Mesenchymal stem cell (in vitro differentiated cells and primary cell): ENCODE results near the gene TNS4.
A peak's percentile ranks its signal among the peaks of the same experiment; 100 is the strongest.

Source experiments
- DNase-seq: peaks from one replicate; pipeline ENCODE4 v3.0.0-alpha.2; 2013
- H2AFZ ChIP-seq: one replicate; pipeline ENCODE4 v1.6.1; 2013; ENCODE audit warnings: low read depth, mild to moderate bottlenecking, control low read depth, inconsistent platforms, low read length, moderate library complexity
- H2AK5ac ChIP-seq: 2 replicates; pipeline ENCODE4 v1.6.1; 2013; ENCODE audit warnings: low read length, moderate library complexity, mild to moderate bottlenecking, inconsistent platforms; ENCODE audit not compliant: severe bottlenecking
- H2BK120ac ChIP-seq: one replicate; pipeline ENCODE4 v1.6.1; 2013; ENCODE audit warnings: low read depth, mild to moderate bottlenecking, inconsistent platforms, low read length, moderate library complexity
- H2BK12ac ChIP-seq, 2 experiments: one replicate each; pipeline ENCODE4 v1.6.1; 2013; ENCODE audit warnings: inconsistent platforms in 2 of 2, low read length in 2 of 2, mild to moderate bottlenecking in 2 of 2, moderate library complexity in 2 of 2, control low read depth in 1 of 2
- H2BK15ac ChIP-seq: one replicate; pipeline ENCODE4 v1.6.1; 2013; ENCODE audit warnings: mild to moderate bottlenecking, low read depth, inconsistent platforms; ENCODE audit not compliant: poor library complexity, severe bottlenecking
- H2BK5ac ChIP-seq: 2 replicates; pipeline ENCODE4 v1.6.1; 2013; ENCODE audit warnings: low read depth, mild to moderate bottlenecking, low read length, control low read depth, inconsistent platforms; ENCODE audit not compliant: poor library complexity, severe bottlenecking
- H3K14ac ChIP-seq, 2 experiments: one replicate each; pipeline ENCODE4 v1.6.1; 2013; ENCODE audit warnings: inconsistent platforms in 2 of 2, low read length in 2 of 2, control low read depth in 1 of 2, mild to moderate bottlenecking in 1 of 2, moderate library complexity in 1 of 2
- H3K18ac ChIP-seq, 2 experiments: one replicate each; pipeline ENCODE4 v1.6.1; 2013; ENCODE audit warnings: inconsistent platforms in 2 of 2, low read length in 2 of 2, control low read depth in 1 of 2, low read depth in 1 of 2, mild to moderate bottlenecking in 1 of 2
- H3K23ac ChIP-seq, 2 experiments: one replicate each; pipeline ENCODE4 v1.6.1; 2013; ENCODE audit warnings: inconsistent platforms in 2 of 2, low read length in 2 of 2, mild to moderate bottlenecking in 2 of 2, moderate library complexity in 2 of 2, control low read depth in 1 of 2
- H3K27ac ChIP-seq: 2 replicates; pipeline ENCODE4 v1.5.1; 2013; ENCODE audit warnings: mild to moderate bottlenecking, moderate library complexity, low read length, control low read depth, inconsistent platforms; ENCODE audit not compliant: poor library complexity, severe bottlenecking
- H3K27me3 ChIP-seq, 2 experiments: 2 replicates each; pipeline versions ENCODE4 v1.6.1 to v1.7.0; 2013; ENCODE audit warnings: low read length in 2 of 2, mild to moderate bottlenecking in 2 of 2, moderate library complexity in 2 of 2, control low read depth in 1 of 2, inconsistent platforms in 1 of 2; ENCODE audit not compliant: control insufficient read depth in 1 of 2, insufficient read depth in 1 of 2
- H3K36me3 ChIP-seq, 2 experiments: 2 replicates each; pipeline versions ENCODE4 v1.6.1 to v1.7.0; 2013; ENCODE audit warnings: low read length in 2 of 2, control low read depth in 1 of 2, inconsistent platforms in 1 of 2, low read depth in 1 of 2, mild to moderate bottlenecking in 1 of 2; ENCODE audit not compliant: insufficient read depth in 2 of 2, control insufficient read depth in 1 of 2
- H3K4ac ChIP-seq, 2 experiments: one replicate each; pipeline ENCODE4 v1.6.1; 2013; ENCODE audit warnings: inconsistent platforms in 2 of 2, low read length in 2 of 2, mild to moderate bottlenecking in 2 of 2, moderate library complexity in 2 of 2, control low read depth in 1 of 2, low read depth in 1 of 2
- H3K4me1 ChIP-seq: 2 replicates; pipeline ENCODE4 v1.6.1; 2013; ENCODE audit warnings: low read depth, low read length, control low read depth; ENCODE audit not compliant: control insufficient read depth, insufficient read depth
- H3K4me2 ChIP-seq: 2 replicates; pipeline ENCODE4 v1.6.1; 2013; ENCODE audit warnings: low read length, mild to moderate bottlenecking, inconsistent platforms; ENCODE audit not compliant: poor library complexity, severe bottlenecking
- H3K4me3 ChIP-seq, 2 experiments: 2 replicates each; pipeline versions ENCODE4 v1.5.1 to v1.7.0; 2013; ENCODE audit warnings: low read length in 2 of 2, mild to moderate bottlenecking in 2 of 2, control low read depth in 1 of 2, low read depth in 1 of 2; ENCODE audit not compliant: insufficient read depth in 1 of 2
- H3K79me1 ChIP-seq: replicated peaks from 2 replicates; pipeline ENCODE4 v1.6.1; 2013; ENCODE audit warnings: mild to moderate bottlenecking, control low read depth, low read length, inconsistent platforms; ENCODE audit not compliant: poor library complexity, severe bottlenecking
- H3K9ac ChIP-seq: 2 replicates; pipeline ENCODE4 v1.7.0; 2013; ENCODE audit warnings: mild to moderate bottlenecking, low read length, moderate library complexity
- H3K9me3 ChIP-seq: 2 replicates; pipeline ENCODE4 v1.7.0; 2013; ENCODE audit warnings: mild to moderate bottlenecking, low read length; ENCODE audit not compliant: control insufficient read depth
- H4K8ac ChIP-seq: one replicate; pipeline ENCODE4 v1.6.1; 2013; ENCODE audit warnings: inconsistent platforms, mild to moderate bottlenecking, low read length, moderate library complexity
- H4K91ac ChIP-seq: one replicate; pipeline ENCODE4 v1.6.1; 2013; ENCODE audit warnings: mild to moderate bottlenecking, low read length, inconsistent platforms
- WGBS: methylation state at CpG from one replicate; pipeline ENCODE4 v1.1.7; 2013; ENCODE audit warnings: mixed read lengths; 5-methylcytosine and 5-hydroxymethylcytosine counted together

The TNS4 gene

GRCh38 chr17:40510328-40510648 is 8.9 kb upstream of the TNS4 start:
- 64% methylated on average over 8 of the region's 8 CpGs for WGBS
- no peak overlapping the region for H2BK15ac ChIP-seq
- DNase-seq, result no peak
- no peak overlapping the region for H3K4me3 ChIP-seq
- no peak overlapping the region for H2BK12ac ChIP-seq
- no peaks in the 10 kb centered on the region for H3K79me1 ChIP-seq
- no peak overlapping the region for H3K9ac ChIP-seq
- no peak overlapping the region for H3K27ac ChIP-seq
- no peak overlapping the region for H2BK5ac ChIP-seq
- no peak overlapping the region for H4K91ac ChIP-seq
- H3K27me3 ChIP-seq, result peaks cover 0 to 4% of the 10 kb centered on the region in 2 experiments
- no peak overlapping the region for H2AK5ac ChIP-seq
- peak overlapping the region in 1 of 2 experiments; percentile 20 for H3K23ac ChIP-seq
- no peak overlapping the region for H4K8ac ChIP-seq
- no peaks in the 10 kb centered on the region for H3K9me3 ChIP-seq
- peak overlapping the region in 1 of 2 experiments; percentile 14 for H3K14ac ChIP-seq
- peak overlapping the region; percentile 23 to 31 for H3K18ac ChIP-seq
- H3K4me1 ChIP-seq, result peaks cover 32% of the 10 kb centered on the region
- no peaks in the 10 kb centered on the region for H3K36me3 ChIP-seq
- H3K4me2 ChIP-seq, result no peak overlapping the region
- H2AFZ ChIP-seq, result no peak overlapping the region
- no peak overlapping the region for H3K4ac ChIP-seq
- H2BK120ac ChIP-seq, result no peak overlapping the region

GRCh38 chr17:40509626-40510327 is 8.4 kb upstream of the TNS4 start:
- Histone ChIP-seq H4K8ac (no peak overlapping the region), H3K9ac (no peak overlapping the region), H4K91ac (no peak overlapping the region), H3K4me3 (no peak overlapping the region), H3K4me1 (peaks cover 32% of the 10 kb centered on the region), H3K27me3 (no peaks in the 10 kb centered on the region), H3K18ac (peak overlapping the region in 1 of 2 experiments; percentile 31), H3K79me1 (no peaks in the 10 kb centered on the region), H2BK15ac (no peak overlapping the region), H3K9me3 (no peaks in the 10 kb centered on the region), H3K14ac (peak overlapping the region in 1 of 2 experiments; percentile 14), H2BK120ac (no peak overlapping the region), H2BK5ac (no peak overlapping the region), H3K4ac (peak overlapping the region in 1 of 2 experiments; percentile 32), H2BK12ac (peak overlapping the region in 1 of 2 experiments; percentile 25), H2AK5ac (peak overlapping the region; percentile 95), H3K27ac (peak overlapping the region; percentile 11), H3K23ac (no peak overlapping the region), H3K36me3 (no peaks in the 10 kb centered on the region), H2AFZ (no peak overlapping the region), H3K4me2 (no peak overlapping the region)
- DNase-seq, result no peak
- WGBS, result 95% methylated on average over 10 of the region's 10 CpGs

- WGBS, result 49% methylated on average over 4 of the region's 5 CpGs
- Histone ChIP-seq H2BK15ac (no peak overlapping the region), H2BK120ac (no peak overlapping the region)
Observed at GRCh38 chr17:40506786-40507185, 5.4 kb upstream of the TNS4 start.

GRCh38 chr17:40503154-40503553 is 1.7 kb upstream of the TNS4 start:
- Histone ChIP-seq H2BK5ac (no peak overlapping the region), H3K36me3 (peaks cover 0 to 3% of the 10 kb centered on the region in 2 experiments), H4K8ac (no peak overlapping the region), H2BK12ac (no peak overlapping the region), H3K27me3 (no peaks in the 10 kb centered on the region), H3K27ac (no peak overlapping the region), H3K23ac (no peak overlapping the region), H2AFZ (no peak overlapping the region), H3K4ac (no peak overlapping the region), H3K4me2 (no peak overlapping the region), H3K79me1 (no peaks in the 10 kb centered on the region), H2BK15ac (no peak overlapping the region), H3K18ac (no peak overlapping the region), H4K91ac (no peak overlapping the region), H3K4me3 (no peak overlapping the region), H2BK120ac (no peak overlapping the region), H3K14ac (no peak overlapping the region), H3K9ac (no peak overlapping the region), H3K9me3 (no peaks in the 10 kb centered on the region), H2AK5ac (no peak overlapping the region), H3K4me1 (peaks cover 14% of the 10 kb centered on the region)
- 100% methylated on average over 1 of the region's 2 CpGs for WGBS
- no peak for DNase-seq

More at GRCh38 chr17:40506786-40507185, 5.4 kb upstream of the TNS4 start:
- H2BK12ac ChIP-seq, result no peak overlapping the region
- no peak overlapping the region for H3K4ac ChIP-seq
- H4K91ac ChIP-seq, result no peak overlapping the region
- H3K18ac ChIP-seq, result no peak overlapping the region
- H3K14ac ChIP-seq, result no peak overlapping the region
- no peaks in the 10 kb centered on the region for H3K9me3 ChIP-seq
- H3K4me2 ChIP-seq, result no peak overlapping the region
- H3K36me3 ChIP-seq, result no peaks in the 10 kb centered on the region
- H4K8ac ChIP-seq, result no peak overlapping the region
- peaks cover 19% of the 10 kb centered on the region for H3K4me1 ChIP-seq
- H2AFZ ChIP-seq, result no peak overlapping the region
- H2AK5ac ChIP-seq, result no peak overlapping the region
- H3K9ac ChIP-seq, result no peak overlapping the region
- no peaks in the 10 kb centered on the region for H3K79me1 ChIP-seq
- DNase-seq, result no peak
- H2BK5ac ChIP-seq, result no peak overlapping the region
- no peak overlapping the region for H3K4me3 ChIP-seq
- H3K27me3 ChIP-seq, result no peaks in the 10 kb centered on the region
- H3K27ac ChIP-seq, result no peak overlapping the region
- H3K23ac ChIP-seq, result no peak overlapping the region
